ENCODE results near the gene PLIN3. TPM values are rescaled to one million over a fixed set of nuclear protein-coding genes. Genes with fewer than 3 reads are reported as not detected.

The PLIN3 gene
- total and polyA plus RNA-seq, 2 experiments from 2014 or later = 38.0 to 59.9 TPM

DNA sequence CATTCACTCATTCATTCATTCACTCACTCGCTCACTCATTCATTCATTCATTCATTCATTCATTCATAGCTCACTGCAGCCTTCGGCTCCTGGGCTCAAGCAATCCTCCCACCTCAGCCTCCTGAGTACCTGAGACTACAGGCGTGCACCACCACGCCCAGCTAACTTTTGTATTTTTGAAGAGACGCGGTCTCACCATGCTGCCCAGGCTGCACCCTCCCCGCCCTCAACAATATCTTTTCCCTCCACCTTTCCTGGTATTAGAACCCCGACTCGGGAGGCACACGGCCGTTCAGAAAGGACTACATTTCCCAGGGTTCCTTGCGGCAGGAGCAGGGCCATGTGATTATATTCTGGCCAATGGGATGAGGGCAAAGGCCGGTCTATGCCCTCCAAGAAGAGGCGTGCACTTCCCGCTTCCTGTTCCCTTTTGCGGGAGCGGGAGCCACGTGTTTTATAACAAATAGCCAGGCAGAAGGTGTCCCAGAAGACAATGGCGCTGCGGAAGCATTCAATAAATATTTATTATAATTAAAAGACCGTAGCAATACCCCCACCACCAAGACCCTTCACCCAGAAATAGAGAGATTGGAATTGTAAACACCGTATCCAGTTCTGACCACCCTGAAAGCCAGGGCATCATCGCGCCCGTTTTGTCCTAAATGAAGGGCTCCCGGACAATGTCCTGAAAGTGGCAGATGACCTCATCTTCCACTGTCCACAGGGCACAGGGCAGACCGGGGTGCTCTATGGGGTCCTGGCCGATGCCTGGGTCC, 51.9 kb downstream of the PLIN3 start:
- ATAC-seq = peak; percentile 86
- TF ChIP-seq POLR2AphosphoS5 (IDR thresholded peaks at IDR 0.05; ENCODE audit: low read depth) = peak; percentile 30; the same call in 1 of the 2 replicates
- peak; percentile 82 for TF ChIP-seq ETS1 (IDR thresholded peaks at IDR 0.05)
- no peak for TF ChIP-seq ZNF331 (CRISPR knock-in tag; IDR thresholded peaks at IDR 0.05; ENCODE audit: low read depth)
- Histone ChIP-seq H3F3A (replicated peaks; ENCODE audit: low read depth) (no peaks in the 10 kb centered on the region; the same call in 1 of the 2 replicates), H3K27me3 (ENCODE audit: insufficient read depth) (peaks cover 5% of the 10 kb centered on the region; the same call in 1 of the 2 replicates), H3K4me2 (no peak overlapping the region), H3K4me3 (no peak overlapping the region), H3K36me3 (ENCODE audit: insufficient read depth) (no peaks in the 10 kb centered on the region), H3K79me2 (replicated peaks; ENCODE audit: insufficient read depth) (no peaks in the 10 kb centered on the region), H2AFZ (peak overlapping the region; percentile 94), H4K20me1 (replicated peaks; ENCODE audit: insufficient read depth) (no peaks in the 10 kb centered on the region), H3K9me2 (ENCODE audit: insufficient read depth) (peaks cover 5% of the 10 kb centered on the region; the same call in 1 of the 2 replicates), H3K4me1 (ENCODE audit: insufficient read depth) (no peaks in the 10 kb centered on the region), H3K27ac (ENCODE audit: low read depth) (no peak overlapping the region)
- peak; percentile 98 for DNase-seq (ENCODE audit: low spot score)
- peaks cover 6% of the 10 kb centered on the region; the same call in 2 of the 3 replicates for H3K36me3 Mint-ChIP-seq (ENCODE audit: low read depth)
- H3K4me1 Mint-ChIP-seq = no peaks in the 10 kb centered on the region; the same call in 2 of the 3 replicates
- peaks cover 31% of the 10 kb centered on the region for H3K27me3 Mint-ChIP-seq (ENCODE audit: insufficient read depth, low read depth, poor library complexity)
- H3K9me3 Mint-ChIP-seq = peaks cover 20% of the 10 kb centered on the region
- H3K27ac Mint-ChIP-seq = no peak overlapping the region
- peak overlapping the region; percentile 19 for H3K4me3 Mint-ChIP-seq

GRCh38 chr19:4814625-4815425, 52.6 kb downstream of the PLIN3 start:
- H3K4me3 ChIP-seq = no peak overlapping the region
- TF ChIP-seq, protein P1, sequence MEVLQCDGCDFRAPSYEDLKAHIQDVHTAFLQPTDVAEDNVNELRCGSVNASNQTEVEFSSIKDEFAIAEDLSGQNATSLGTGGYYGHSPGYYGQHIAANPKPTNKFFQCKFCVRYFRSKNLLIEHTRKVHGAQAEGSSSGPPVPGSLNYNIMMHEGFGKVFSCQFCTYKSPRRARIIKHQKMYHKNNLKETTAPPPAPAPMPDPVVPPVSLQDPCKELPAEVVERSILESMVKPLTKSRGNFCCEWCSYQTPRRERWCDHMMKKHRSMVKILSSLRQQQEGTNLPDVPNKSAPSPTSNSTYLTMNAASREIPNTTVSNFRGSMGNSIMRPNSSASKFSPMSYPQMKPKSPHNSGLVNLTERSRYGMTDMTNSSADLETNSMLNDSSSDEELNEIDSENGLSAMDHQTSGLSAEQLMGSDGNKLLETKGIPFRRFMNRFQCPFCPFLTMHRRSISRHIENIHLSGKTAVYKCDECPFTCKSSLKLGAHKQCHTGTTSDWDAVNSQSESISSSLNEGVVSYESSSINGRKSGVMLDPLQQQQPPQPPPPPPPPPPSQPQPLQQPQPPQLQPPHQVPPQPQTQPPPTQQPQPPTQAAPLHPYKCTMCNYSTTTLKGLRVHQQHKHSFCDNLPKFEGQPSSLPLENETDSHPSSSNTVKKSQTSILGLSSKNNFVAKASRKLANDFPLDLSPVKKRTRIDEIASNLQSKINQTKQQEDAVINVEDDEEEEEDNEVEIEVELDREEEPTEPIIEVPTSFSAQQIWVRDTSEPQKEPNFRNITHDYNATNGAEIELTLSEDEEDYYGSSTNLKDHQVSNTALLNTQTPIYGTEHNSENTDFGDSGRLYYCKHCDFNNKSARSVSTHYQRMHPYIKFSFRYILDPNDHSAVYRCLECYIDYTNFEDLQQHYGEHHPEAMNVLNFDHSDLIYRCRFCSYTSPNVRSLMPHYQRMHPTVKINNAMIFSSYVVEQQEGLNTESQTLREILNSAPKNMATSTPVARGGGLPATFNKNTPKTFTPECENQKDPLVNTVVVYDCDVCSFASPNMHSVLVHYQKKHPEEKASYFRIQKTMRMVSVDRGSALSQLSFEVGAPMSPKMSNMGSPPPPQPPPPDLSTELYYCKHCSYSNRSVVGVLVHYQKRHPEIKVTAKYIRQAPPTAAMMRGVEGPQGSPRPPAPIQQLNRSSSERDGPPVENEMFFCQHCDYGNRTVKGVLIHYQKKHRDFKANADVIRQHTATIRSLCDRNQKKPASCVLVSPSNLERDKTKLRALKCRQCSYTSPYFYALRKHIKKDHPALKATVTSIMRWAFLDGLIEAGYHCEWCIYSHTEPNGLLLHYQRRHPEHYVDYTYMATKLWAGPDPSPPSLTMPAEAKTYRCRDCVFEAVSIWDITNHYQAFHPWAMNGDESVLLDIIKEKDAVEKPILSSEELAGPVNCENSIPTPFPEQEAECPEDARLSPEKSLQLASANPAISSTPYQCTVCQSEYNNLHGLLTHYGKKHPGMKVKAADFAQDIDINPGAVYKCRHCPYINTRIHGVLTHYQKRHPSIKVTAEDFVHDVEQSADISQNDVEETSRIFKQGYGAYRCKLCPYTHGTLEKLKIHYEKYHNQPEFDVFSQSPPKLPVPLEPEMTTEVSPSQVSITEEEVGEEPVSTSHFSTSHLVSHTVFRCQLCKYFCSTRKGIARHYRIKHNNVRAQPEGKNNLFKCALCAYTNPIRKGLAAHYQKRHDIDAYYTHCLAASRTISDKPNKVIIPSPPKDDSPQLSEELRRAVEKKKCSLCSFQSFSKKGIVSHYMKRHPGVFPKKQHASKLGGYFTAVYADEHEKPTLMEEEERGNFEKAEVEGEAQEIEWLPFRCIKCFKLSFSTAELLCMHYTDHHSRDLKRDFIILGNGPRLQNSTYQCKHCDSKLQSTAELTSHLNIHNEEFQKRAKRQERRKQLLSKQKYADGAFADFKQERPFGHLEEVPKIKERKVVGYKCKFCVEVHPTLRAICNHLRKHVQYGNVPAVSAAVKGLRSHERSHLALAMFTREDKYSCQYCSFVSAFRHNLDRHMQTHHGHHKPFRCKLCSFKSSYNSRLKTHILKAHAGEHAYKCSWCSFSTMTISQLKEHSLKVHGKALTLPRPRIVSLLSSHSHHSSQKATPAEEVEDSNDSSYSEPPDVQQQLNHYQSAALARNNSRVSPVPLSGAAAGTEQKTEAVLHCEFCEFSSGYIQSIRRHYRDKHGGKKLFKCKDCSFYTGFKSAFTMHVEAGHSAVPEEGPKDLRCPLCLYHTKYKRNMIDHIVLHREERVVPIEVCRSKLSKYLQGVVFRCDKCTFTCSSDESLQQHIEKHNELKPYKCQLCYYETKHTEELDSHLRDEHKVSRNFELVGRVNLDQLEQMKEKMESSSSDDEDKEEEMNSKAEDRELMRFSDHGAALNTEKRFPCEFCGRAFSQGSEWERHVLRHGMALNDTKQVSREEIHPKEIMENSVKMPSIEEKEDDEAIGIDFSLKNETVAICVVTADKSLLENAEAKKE (CRISPR knock-in tag; IDR thresholded peaks at IDR 0.05) = no peak
- TF ChIP-seq JUNB (IDR thresholded peaks at IDR 0.05; ENCODE audit: unreplicated experiment) = no peak
- TF ChIP-seq NANOG (IDR thresholded peaks at IDR 0.05; ENCODE audit: borderline replicate concordance) = no peak
- TF ChIP-seq, protein P2, sequence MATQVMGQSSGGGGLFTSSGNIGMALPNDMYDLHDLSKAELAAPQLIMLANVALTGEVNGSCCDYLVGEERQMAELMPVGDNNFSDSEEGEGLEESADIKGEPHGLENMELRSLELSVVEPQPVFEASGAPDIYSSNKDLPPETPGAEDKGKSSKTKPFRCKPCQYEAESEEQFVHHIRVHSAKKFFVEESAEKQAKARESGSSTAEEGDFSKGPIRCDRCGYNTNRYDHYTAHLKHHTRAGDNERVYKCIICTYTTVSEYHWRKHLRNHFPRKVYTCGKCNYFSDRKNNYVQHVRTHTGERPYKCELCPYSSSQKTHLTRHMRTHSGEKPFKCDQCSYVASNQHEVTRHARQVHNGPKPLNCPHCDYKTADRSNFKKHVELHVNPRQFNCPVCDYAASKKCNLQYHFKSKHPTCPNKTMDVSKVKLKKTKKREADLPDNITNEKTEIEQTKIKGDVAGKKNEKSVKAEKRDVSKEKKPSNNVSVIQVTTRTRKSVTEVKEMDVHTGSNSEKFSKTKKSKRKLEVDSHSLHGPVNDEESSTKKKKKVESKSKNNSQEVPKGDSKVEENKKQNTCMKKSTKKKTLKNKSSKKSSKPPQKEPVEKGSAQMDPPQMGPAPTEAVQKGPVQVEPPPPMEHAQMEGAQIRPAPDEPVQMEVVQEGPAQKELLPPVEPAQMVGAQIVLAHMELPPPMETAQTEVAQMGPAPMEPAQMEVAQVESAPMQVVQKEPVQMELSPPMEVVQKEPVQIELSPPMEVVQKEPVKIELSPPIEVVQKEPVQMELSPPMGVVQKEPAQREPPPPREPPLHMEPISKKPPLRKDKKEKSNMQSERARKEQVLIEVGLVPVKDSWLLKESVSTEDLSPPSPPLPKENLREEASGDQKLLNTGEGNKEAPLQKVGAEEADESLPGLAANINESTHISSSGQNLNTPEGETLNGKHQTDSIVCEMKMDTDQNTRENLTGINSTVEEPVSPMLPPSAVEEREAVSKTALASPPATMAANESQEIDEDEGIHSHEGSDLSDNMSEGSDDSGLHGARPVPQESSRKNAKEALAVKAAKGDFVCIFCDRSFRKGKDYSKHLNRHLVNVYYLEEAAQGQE (IDR thresholded peaks at IDR 0.05; ENCODE audit: unreplicated experiment) = no peak

More at GRCh38 chr19:4814625-4815425, 52.6 kb downstream of the PLIN3 start:
- peaks cover 5% of the 10 kb centered on the region; the same call in 1 of the 2 replicates for H3K27me3 ChIP-seq (ENCODE audit: insufficient read depth)
- DNase-seq (ENCODE audit: low spot score) (no peak), ATAC-seq (no peak)
- no peaks in the 10 kb centered on the region; the same call in 2 of the 3 replicates for H3K4me1 Mint-ChIP-seq
- H3K79me2 ChIP-seq (replicated peaks; ENCODE audit: insufficient read depth) = no peaks in the 10 kb centered on the region
- H3F3A ChIP-seq (replicated peaks; ENCODE audit: low read depth) = no peaks in the 10 kb centered on the region; the same call in 1 of the 2 replicates
- no peaks in the 10 kb centered on the region for H3K4me1 ChIP-seq (ENCODE audit: insufficient read depth)
- no peak overlapping the region for H3K27ac ChIP-seq (ENCODE audit: low read depth)
- no peak overlapping the region for H2AFZ ChIP-seq
- no peaks in the 10 kb centered on the region for H3K36me3 ChIP-seq (ENCODE audit: insufficient read depth)
- peaks cover 6% of the 10 kb centered on the region; the same call in 2 of the 3 replicates for H3K36me3 Mint-ChIP-seq (ENCODE audit: low read depth)
- peaks cover 29% of the 10 kb centered on the region for H3K27me3 Mint-ChIP-seq (ENCODE audit: insufficient read depth, low read depth, poor library complexity)
- H3K9me2 ChIP-seq (ENCODE audit: insufficient read depth) = peaks cover 5% of the 10 kb centered on the region; the same call in 1 of the 2 replicates
- H3K27ac Mint-ChIP-seq = no peak overlapping the region
- peaks cover 20% of the 10 kb centered on the region for H3K9me3 Mint-ChIP-seq
- no peak overlapping the region; the same call in 2 of the 3 replicates for H3K4me3 Mint-ChIP-seq
- H4K20me1 ChIP-seq (replicated peaks; ENCODE audit: insufficient read depth) = no peaks in the 10 kb centered on the region
- no peak overlapping the region for H3K4me2 ChIP-seq

Measured in GM23338 (cell line).